ENCODE data around the gene RARS2. TPM values are rescaled to one million over a fixed set of nuclear protein-coding genes. Genes with fewer than 3 reads are reported as not detected.

The RARS2 gene
- total and polyA plus RNA-seq, 2 donors (not counting 1 experiment from before 2014, with no cell fraction given) = 33.9 to 43.8 TPM

GRCh38 chr6:87484491-87484890 lies 105.3 kb downstream of the RARS2 start:
- no peak for DNase-seq (ENCODE audit: low read depth in 2 of 2)
- no peaks in the 10 kb centered on the region for H3K4me1 ChIP-seq (ENCODE audit: control insufficient read depth, extremely low read depth, insufficient read depth, low read length)
- H3K36me3 ChIP-seq (ENCODE audit: control insufficient read depth, insufficient read depth, low read length) = peaks cover 1% of the 10 kb centered on the region
- H3K9me3 ChIP-seq (ENCODE audit: control insufficient read depth, insufficient read depth, low read depth, low read length) = no peaks in the 10 kb centered on the region
- no peak for TF ChIP-seq CTCF (conservative IDR thresholded peaks at IDR 0.05 in 1 of 2, IDR thresholded peaks at IDR 0.05 in 1 of 2; ENCODE audit: low read depth in 1 of 2, low read length in 2 of 2)
- no peak for TF ChIP-seq EZH2 (IDR thresholded peaks at IDR 0.05; ENCODE audit: low read length, missing control alignments)
- no peak overlapping the region for H3K4me3 ChIP-seq (replicated peaks in 1 of 4; ENCODE audit: control extremely low read depth in 1 of 4, insufficient read depth in 1 of 4, low read depth in 3 of 4, low read length in 4 of 4)
- no peaks in the 10 kb centered on the region for H3K79me2 ChIP-seq (ENCODE audit: control insufficient read depth, insufficient read depth, low read length)
- no peak overlapping the region for H3K9ac ChIP-seq (ENCODE audit: insufficient read depth, low read length)
- no peak overlapping the region for H2AFZ ChIP-seq (ENCODE audit: low read length)
- H3K27me3 ChIP-seq (ENCODE audit: control insufficient read depth, insufficient read depth, low read length) = no peaks in the 10 kb centered on the region
- H4K20me1 ChIP-seq (ENCODE audit: control insufficient read depth, extremely low read depth, insufficient read depth, low read length) = no peaks in the 10 kb centered on the region
- no peak overlapping the region for H3K27ac ChIP-seq (ENCODE audit: insufficient read depth, low read length)
- H3K4me2 ChIP-seq (ENCODE audit: extremely low read depth, insufficient read depth, low read length) = no peak overlapping the region

- Histone ChIP-seq H3K9ac (ENCODE audit: insufficient read depth, low read length) (no peak overlapping the region), H2AFZ (ENCODE audit: low read length) (no peak overlapping the region), H4K20me1 (ENCODE audit: control insufficient read depth, extremely low read depth, insufficient read depth, low read length) (no peaks in the 10 kb centered on the region), H3K27me3 (ENCODE audit: control insufficient read depth, insufficient read depth, low read length) (no peaks in the 10 kb centered on the region), H3K4me2 (ENCODE audit: extremely low read depth, insufficient read depth, low read length) (no peak overlapping the region), H3K4me3 (replicated peaks in 1 of 4; ENCODE audit: control extremely low read depth in 1 of 4, insufficient read depth in 1 of 4, low read depth in 3 of 4, low read length in 4 of 4) (no peak overlapping the region), H3K27ac (ENCODE audit: insufficient read depth, low read length) (no peak overlapping the region), H3K4me1 (ENCODE audit: control insufficient read depth, extremely low read depth, insufficient read depth, low read length) (no peaks in the 10 kb centered on the region), H3K36me3 (ENCODE audit: control insufficient read depth, insufficient read depth, low read length) (peaks cover 1% of the 10 kb centered on the region), H3K9me3 (ENCODE audit: control insufficient read depth, insufficient read depth, low read depth, low read length) (no peaks in the 10 kb centered on the region), H3K79me2 (ENCODE audit: control insufficient read depth, insufficient read depth, low read length) (no peaks in the 10 kb centered on the region)
- TF ChIP-seq EZH2 (IDR thresholded peaks at IDR 0.05; ENCODE audit: low read length, missing control alignments) (no peak), CTCF (conservative IDR thresholded peaks at IDR 0.05 in 1 of 2, IDR thresholded peaks at IDR 0.05 in 1 of 2; ENCODE audit: low read depth in 1 of 2, low read length in 2 of 2) (no peak)
- peak; percentile 15 to 67 for DNase-seq (ENCODE audit: low read depth in 2 of 2)
These were observed 105.9 kb downstream of the RARS2 start for GRCh38 chr6:87483929-87484328.

GRCh38 chr6:87482366-87482765 lies 107.4 kb downstream of the RARS2 start:
- Histone ChIP-seq H3K79me2 (ENCODE audit: control insufficient read depth, insufficient read depth, low read length) (no peaks in the 10 kb centered on the region), H3K27me3 (ENCODE audit: control insufficient read depth, insufficient read depth, low read length) (no peaks in the 10 kb centered on the region), H3K9ac (ENCODE audit: insufficient read depth, low read length) (no peak overlapping the region), H3K4me2 (ENCODE audit: extremely low read depth, insufficient read depth, low read length) (no peak overlapping the region), H3K4me1 (ENCODE audit: control insufficient read depth, extremely low read depth, insufficient read depth, low read length) (no peaks in the 10 kb centered on the region), H3K4me3 (replicated peaks in 1 of 4; ENCODE audit: control extremely low read depth in 1 of 4, insufficient read depth in 1 of 4, low read depth in 3 of 4, low read length in 4 of 4) (no peak overlapping the region), H3K36me3 (ENCODE audit: control insufficient read depth, insufficient read depth, low read length) (peaks cover 1% of the 10 kb centered on the region), H3K9me3 (ENCODE audit: control insufficient read depth, insufficient read depth, low read depth, low read length) (no peaks in the 10 kb centered on the region), H4K20me1 (ENCODE audit: control insufficient read depth, extremely low read depth, insufficient read depth, low read length) (no peaks in the 10 kb centered on the region), H2AFZ (ENCODE audit: low read length) (no peak overlapping the region), H3K27ac (ENCODE audit: insufficient read depth, low read length) (no peak overlapping the region)
- no peak for DNase-seq (ENCODE audit: low read depth in 2 of 2)
- TF ChIP-seq EZH2 (IDR thresholded peaks at IDR 0.05; ENCODE audit: low read length, missing control alignments) (no peak), CTCF (conservative IDR thresholded peaks at IDR 0.05 in 1 of 2, IDR thresholded peaks at IDR 0.05 in 1 of 2; ENCODE audit: low read depth in 1 of 2, low read length in 2 of 2) (no peak)
